Activated CD4-positive, alpha-beta T cell treated with anti-CD3 and anti-CD28 coated beads, Interleukin-2, amount 10 ng/mL, durations not matched to agents 24 days and 14 days (primary cell): Measurements from ENCODE around the gene MGRN1. TPM values are rescaled to one million over a fixed set of nuclear protein-coding genes. Genes with fewer than 3 reads are reported as not detected.
"Not testable (repeated sequence)": the region's sequence is repeated elsewhere in the genome, so short reads cannot be mapped to it uniquely, and the experiment has no call there.

Experiments
- DNase-seq: peaks from one replicate; pipeline ENCODE4 v3.0.0; 2022
- H3K27ac Mint-ChIP-seq: one replicate; pipeline ENCODE4 v1.8.0; 2022; ENCODE audit warnings: mild to moderate bottlenecking, mixed read lengths
- H3K27me3 Mint-ChIP-seq: one replicate; pipeline ENCODE4 v1.8.0; 2022; ENCODE audit warnings: mixed read lengths
- H3K36me3 Mint-ChIP-seq: one replicate; pipeline ENCODE4 v1.8.0; 2022; ENCODE audit warnings: low read depth, mild to moderate bottlenecking, mixed read lengths
- H3K4me1 Mint-ChIP-seq: one replicate; pipeline ENCODE4 v1.8.0; 2021; ENCODE audit warnings: mixed read lengths
- H3K4me3 Mint-ChIP-seq: one replicate; pipeline ENCODE4 v1.8.0; 2022; ENCODE audit warnings: mild to moderate bottlenecking, moderate library complexity, mixed read lengths
- H3K9me3 Mint-ChIP-seq: one replicate; pipeline ENCODE4 v1.8.0; 2021; ENCODE audit warnings: mixed read lengths
- intact Hi-C: fragments of 100-400 bp; cut with micrococcal nuclease; formaldehyde crosslinking; loops from one replicate; pipeline ENCODE4 v1.15.1; 2023
- total RNA-seq: library from RNA; stranded (reverse); gene quantifications from 2 replicates; pipeline ENCODE4 v1.2.3, GENCODE V29; 2022

Gene MGRN1
- total RNA-seq, 1 donor from 2014 or later: 103 TPM

- no peaks in the 10 kb centered on the region for H3K27me3 Mint-ChIP-seq
- H3K27ac Mint-ChIP-seq: no peak overlapping the region
- peaks cover 10% of the 10 kb centered on the region for H3K36me3 Mint-ChIP-seq
- intact Hi-C loops: no loop called here
- no peaks in the 10 kb centered on the region for H3K4me1 Mint-ChIP-seq
- H3K4me3 Mint-ChIP-seq: no peak overlapping the region
- DNase-seq: no peak
- no peaks in the 10 kb centered on the region for H3K9me3 Mint-ChIP-seq
These were observed 98.6 kb downstream of the MGRN1 start for GRCh38 chr16:4723071-4723767.

DNA sequence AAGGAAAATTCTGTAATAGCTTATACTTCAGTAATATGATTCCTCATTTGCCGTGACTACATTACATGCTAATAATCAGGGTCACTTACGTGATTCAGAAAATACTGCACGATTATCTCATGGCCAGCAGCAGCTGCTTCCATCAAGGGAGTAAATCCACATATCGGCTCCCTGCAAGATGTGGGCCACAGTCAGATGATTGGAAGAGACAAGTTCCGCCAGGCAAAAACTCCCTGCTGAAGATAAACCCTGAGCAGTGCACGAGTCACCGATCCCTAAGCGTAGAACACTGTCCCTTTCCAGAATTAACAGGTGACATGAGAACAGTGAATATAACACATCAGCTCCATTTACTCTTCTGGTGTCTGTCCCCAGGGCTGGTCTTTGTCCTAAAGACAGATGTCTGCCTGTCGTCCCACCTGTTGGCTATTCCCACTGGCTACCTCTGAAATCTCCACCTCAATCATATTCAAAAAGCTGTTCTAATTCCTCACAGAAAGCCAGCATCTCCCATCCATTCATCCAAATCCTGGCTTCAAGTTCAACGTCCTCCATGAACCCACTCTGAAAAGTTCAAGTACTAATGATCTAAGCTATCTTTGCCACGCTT is 100.1 kb downstream of the MGRN1 start:
- Mint-ChIP-seq H3K9me3 (no peaks in the 10 kb centered on the region), H3K36me3 (peaks cover 14% of the 10 kb centered on the region), H3K27ac (no peak overlapping the region), H3K4me1 (no peaks in the 10 kb centered on the region), H3K27me3 (no peaks in the 10 kb centered on the region), H3K4me3 (no peak overlapping the region)
- intact Hi-C loops: no loop called here
- no peak for DNase-seq

DNA sequence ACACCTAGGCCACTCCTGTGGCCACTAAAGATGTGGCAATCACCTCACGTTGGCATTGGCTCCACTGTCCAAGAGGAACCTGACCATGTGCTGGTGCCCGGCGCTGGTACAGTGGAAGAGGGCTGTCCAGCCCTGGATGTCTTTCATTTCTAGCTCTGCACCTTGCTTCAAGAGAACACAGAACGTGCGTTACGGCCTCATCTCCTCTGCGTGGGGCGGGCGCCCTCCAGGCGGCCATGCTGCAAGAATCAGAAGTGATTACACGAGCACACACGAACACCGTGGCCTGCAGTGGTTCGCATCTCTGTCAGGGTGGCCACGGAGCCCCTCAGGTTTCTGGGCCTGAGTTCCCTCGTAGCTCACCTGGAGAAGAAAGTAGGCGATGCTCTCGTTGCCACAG is 102.0 kb downstream of the MGRN1 start:
- intact Hi-C loops: no loop called here
- Mint-ChIP-seq H3K36me3 (peaks cover 16% of the 10 kb centered on the region), H3K9me3 (no peaks in the 10 kb centered on the region), H3K27me3 (no peaks in the 10 kb centered on the region), H3K27ac (no peak overlapping the region), H3K4me3 (no peak overlapping the region), H3K4me1 (no peaks in the 10 kb centered on the region)
- DNase-seq: no peak

GRCh38 chr16:4728676-4729075 is 104.0 kb downstream of the MGRN1 start:
- H3K4me1 Mint-ChIP-seq: peaks cover 6% of the 10 kb centered on the region
- no peak overlapping the region for H3K4me3 Mint-ChIP-seq
- DNase-seq: no peak
- no peaks in the 10 kb centered on the region for H3K9me3 Mint-ChIP-seq
- no peaks in the 10 kb centered on the region for H3K27me3 Mint-ChIP-seq
- H3K36me3 Mint-ChIP-seq: peaks cover 11% of the 10 kb centered on the region
- intact Hi-C loops: no loop called here
- H3K27ac Mint-ChIP-seq: no peak overlapping the region

DNA sequence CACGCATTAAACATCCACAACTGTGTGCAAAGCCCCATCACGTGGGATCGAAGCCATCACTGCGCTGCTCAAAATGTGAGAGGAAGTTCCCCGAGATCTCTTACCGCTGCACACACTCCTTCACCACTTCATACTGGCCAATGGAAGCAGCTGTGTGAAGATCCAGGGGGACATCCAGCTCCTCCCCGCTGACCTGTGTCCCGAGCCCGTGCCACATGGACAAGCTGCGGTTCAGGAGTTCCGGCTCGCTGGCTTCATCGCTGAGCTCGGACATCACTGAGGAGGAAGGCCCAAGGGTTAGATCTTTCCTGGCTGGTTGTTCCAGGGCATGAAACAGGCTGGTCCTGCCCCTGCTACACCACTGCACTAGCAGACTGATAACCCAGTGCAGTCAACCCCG is 105.2 kb downstream of the MGRN1 start:
- DNase-seq: no peak
- Mint-ChIP-seq H3K27me3 (no peaks in the 10 kb centered on the region), H3K27ac (no peak overlapping the region), H3K9me3 (no peaks in the 10 kb centered on the region), H3K4me3 (no peak overlapping the region), H3K4me1 (peaks cover 6% of the 10 kb centered on the region), H3K36me3 (peaks cover 11% of the 10 kb centered on the region)
- intact Hi-C loops: no loop called here

DNA sequence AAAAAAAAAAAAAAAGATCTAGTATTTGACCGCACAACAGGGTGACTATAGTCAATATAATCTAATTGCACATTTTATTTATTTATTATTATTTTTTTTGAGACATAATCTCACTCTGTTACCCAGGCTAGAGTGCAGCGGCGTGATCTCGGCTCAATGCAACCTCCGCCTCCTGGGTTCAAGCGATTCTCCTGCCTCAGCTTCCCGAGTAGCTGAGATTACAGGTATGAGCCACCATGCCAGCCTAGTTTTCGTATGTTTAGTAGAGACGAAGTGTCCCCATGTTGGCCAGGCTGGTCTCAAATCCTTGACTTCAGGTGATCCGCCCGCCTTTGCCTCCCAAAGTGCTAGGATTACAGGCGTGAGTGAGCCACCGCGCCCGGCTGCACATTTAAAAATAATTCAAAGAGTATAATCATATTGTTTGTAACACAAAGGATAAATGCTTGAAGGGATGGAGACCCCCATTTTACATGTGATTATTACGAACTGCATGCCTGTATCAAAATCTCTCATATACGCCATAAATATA is 108.7 kb downstream of the MGRN1 start:
- peak; percentile 61 for DNase-seq
- H3K27ac Mint-ChIP-seq: peak overlapping the region; percentile 39
- H3K27me3 Mint-ChIP-seq: no peaks in the 10 kb centered on the region
- H3K4me1 Mint-ChIP-seq: peaks cover 13% of the 10 kb centered on the region
- H3K4me3 Mint-ChIP-seq: peak overlapping the region; percentile 93
- intact Hi-C loops: no loop called here
- H3K9me3 Mint-ChIP-seq: no peaks in the 10 kb centered on the region
- peaks cover 7% of the 10 kb centered on the region for H3K36me3 Mint-ChIP-seq

- peaks cover 5% of the 10 kb centered on the region for H3K36me3 Mint-ChIP-seq
- DNase-seq: no peak
- H3K27me3 Mint-ChIP-seq: no peaks in the 10 kb centered on the region
These were observed 109.1 kb downstream of the MGRN1 start for GRCh38 chr16:4733747-4734062.

DNA sequence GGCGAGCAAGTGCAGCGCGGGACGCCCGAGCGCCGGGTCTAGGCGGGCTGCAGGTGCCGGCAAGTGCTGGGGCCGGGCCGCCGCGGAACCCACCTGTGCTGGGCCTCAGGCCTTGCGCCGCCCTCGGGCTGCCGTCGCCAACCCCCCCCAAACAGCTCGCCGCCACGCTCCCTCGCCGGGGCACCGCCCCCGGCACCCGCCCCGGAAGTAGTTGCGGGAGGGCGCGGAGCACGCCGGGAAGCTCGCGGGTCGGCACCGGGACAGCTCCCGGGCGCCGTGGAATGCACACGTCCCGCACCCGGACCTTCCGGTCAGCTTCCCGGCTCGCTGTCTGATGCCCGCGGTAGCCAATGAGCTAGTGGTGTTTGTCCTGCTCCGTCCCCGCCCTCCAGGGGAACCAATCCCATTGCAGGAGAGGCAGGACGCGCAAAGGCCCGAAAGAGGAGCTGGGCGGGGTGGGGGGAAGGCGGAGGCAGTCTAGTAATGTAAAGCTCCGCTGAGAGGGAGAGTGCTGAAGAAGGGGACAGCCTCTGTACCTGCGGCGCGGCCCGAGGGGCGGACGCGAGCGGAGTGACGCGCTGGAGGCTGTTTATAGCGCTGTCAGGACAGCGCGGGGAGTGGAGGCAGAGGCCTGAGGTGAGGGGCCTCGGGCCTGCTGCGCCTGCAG is 109.6 kb downstream of the MGRN1 start, which contains the start of the genes ANKS3 and DNAAF8:
Gene ANKS3, minus strand, starts transcription at position 209 of the 667 bp plus-strand sequence. CDS start 4,122 bp downstream, outside the sequence.
Gene DNAAF8, plus strand, starts transcription at position 475 of the 667 bp plus-strand sequence. CDS start 1,978 bp downstream, outside the sequence.
- Mint-ChIP-seq H3K4me1 (peaks cover 13% of the 10 kb centered on the region), H3K4me3 (peak within 1 kb of the TSS; percentile 93), H3K36me3 (peaks cover 2% of the 10 kb centered on the region), H3K9me3 (no peaks in the 10 kb centered on the region), H3K27me3 (no peaks in the 10 kb centered on the region), H3K27ac (peak within 1 kb of the TSS; percentile 91)
- peak; percentile 96 for DNase-seq
- intact Hi-C loops: loop anchor here (1.0 to 2.0 kb wide), 5 partner anchors 33 to 223 kb away; partner anchors contain the start of genes NUDT16L1, ROGDI and ZNF500

More at GRCh38 chr16:4733747-4734062, 109.1 kb downstream of the MGRN1 start:
- intact Hi-C loops: loop anchor here (1.0 to 2.0 kb wide), 5 partner anchors 34 to 223 kb away; partner anchors contain the start of genes NUDT16L1, ROGDI and ZNF500
- H3K4me1 Mint-ChIP-seq: peaks cover 13% of the 10 kb centered on the region
- H3K9me3 Mint-ChIP-seq: no peaks in the 10 kb centered on the region
- peak overlapping the region; percentile 93 for H3K4me3 Mint-ChIP-seq
- peak overlapping the region; percentile 67 for H3K27ac Mint-ChIP-seq

DNA sequence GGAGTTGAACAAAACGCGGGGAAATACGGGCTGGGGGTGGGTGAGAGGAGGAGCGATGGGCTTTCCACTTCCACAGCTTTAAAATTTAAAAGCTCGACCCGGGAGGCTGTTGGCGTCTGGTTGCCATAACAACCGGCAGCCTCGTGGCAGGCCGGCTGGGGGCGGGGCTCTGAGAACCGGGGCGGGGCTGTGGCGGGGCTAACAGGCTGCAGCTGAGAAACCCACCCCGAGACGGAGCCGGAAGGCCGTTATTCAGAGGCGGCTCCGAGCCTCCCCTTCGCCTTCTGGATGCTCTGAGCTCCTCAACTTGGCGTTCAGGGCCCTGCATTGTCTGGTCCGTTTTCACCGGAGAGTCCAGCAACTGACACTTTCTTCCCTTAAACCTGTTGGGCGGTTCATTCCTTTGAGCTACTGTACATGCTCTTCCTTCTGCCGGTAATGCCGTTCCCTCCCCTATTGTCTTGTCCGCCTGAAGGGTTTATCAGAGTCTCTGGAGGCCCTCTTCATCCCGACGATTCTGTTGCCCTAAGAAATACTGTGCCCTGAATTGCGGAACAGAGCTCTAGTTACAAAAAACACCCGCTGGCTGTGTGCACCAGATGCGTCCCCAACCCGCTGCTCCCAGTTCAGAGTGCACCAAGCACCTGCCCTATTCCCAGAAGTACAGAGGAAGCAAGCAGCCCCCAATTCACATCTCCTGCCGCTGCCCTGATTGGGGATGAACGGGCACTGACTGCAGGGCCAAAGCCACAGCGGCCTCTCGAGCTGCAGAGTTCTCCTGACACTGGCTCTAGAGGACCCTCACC is 110.3 kb downstream of the MGRN1 start:
- intact Hi-C loops: loop anchor here (1.0 to 2.0 kb wide), 5 partner anchors 32 to 222 kb away; partner anchors contain the start of genes NUDT16L1, ROGDI and ZNF500
- H3K27ac Mint-ChIP-seq: peak overlapping the region; percentile 91
- no peaks in the 10 kb centered on the region for H3K9me3 Mint-ChIP-seq
- peak; percentile 98 for DNase-seq
- no peaks in the 10 kb centered on the region for H3K27me3 Mint-ChIP-seq
- peaks cover 2% of the 10 kb centered on the region for H3K36me3 Mint-ChIP-seq
- H3K4me1 Mint-ChIP-seq: peaks cover 13% of the 10 kb centered on the region
- H3K4me3 Mint-ChIP-seq: peak overlapping the region; percentile 93

- Mint-ChIP-seq H3K4me1 (peaks cover 13% of the 10 kb centered on the region), H3K27ac (no peak overlapping the region), H3K36me3 (no peaks in the 10 kb centered on the region), H3K9me3 (no peaks in the 10 kb centered on the region), H3K4me3 (no peak overlapping the region), H3K27me3 (no peaks in the 10 kb centered on the region)
- intact Hi-C loops: no loop called here
- DNase-seq: no peak
These were observed 111.9 kb downstream of the MGRN1 start for GRCh38 chr16:4736546-4736945.

DNA sequence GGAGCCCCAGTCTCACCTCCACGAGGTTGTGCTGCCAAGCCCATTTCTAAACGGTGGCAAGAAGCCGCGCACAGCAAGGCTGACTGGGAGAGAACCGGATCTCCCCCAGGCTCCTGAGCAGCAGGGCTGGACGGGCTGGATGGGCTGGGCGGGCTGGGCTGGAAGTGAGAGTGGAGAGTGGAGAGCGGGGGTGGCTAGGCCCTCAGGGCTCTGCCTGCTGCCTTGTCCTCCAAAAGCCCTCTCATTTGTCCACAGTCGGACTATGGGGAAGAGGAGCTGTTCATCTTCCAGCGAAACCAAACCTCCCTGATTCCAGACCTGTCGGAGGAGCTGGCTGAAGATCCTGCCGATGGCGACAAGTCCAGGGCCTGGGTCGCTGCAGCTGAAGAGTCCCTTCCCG is 112.9 kb downstream of the MGRN1 start:
- intact Hi-C loops: no loop called here

GRCh38 chr16:4738370-4738769 is 113.7 kb downstream of the MGRN1 start:
- H3K4me3 Mint-ChIP-seq, H3K27me3 Mint-ChIP-seq, H3K27ac Mint-ChIP-seq, H3K9me3 Mint-ChIP-seq, DNase-seq, intact Hi-C loops, H3K36me3 Mint-ChIP-seq: not testable (repeated sequence)
- peaks cover 12% of the 10 kb centered on the region for H3K4me1 Mint-ChIP-seq

More for the DNA sequence above, 112.9 kb downstream of the MGRN1 start:
- DNase-seq: no peak
- H3K4me1 Mint-ChIP-seq: peaks cover 13% of the 10 kb centered on the region
- no peaks in the 10 kb centered on the region for H3K9me3 Mint-ChIP-seq
- no peaks in the 10 kb centered on the region for H3K27me3 Mint-ChIP-seq
- H3K27ac Mint-ChIP-seq: no peak overlapping the region
- H3K4me3 Mint-ChIP-seq: no peak overlapping the region
- H3K36me3 Mint-ChIP-seq: no peaks in the 10 kb centered on the region
